SK-N-SH (cell line): ENCODE measurements around the gene BCAN.

Experiments used
- CTCF ChIP-seq: fragments of 200-600 bp; sonication (generic); IDR thresholded peaks from 2 replicates; pipeline ENCODE4 v1.6.1; 2017; ENCODE audit warnings: antibody characterized with exemption, mild to moderate bottlenecking, moderate library complexity
- NFIC ChIP-seq: IDR thresholded peaks from 2 replicates; pipeline ENCODE4 v1.4.0; 2012; ENCODE audit warnings: borderline replicate concordance
- POLR2AphosphoS5 ChIP-seq: IDR thresholded peaks from 2 replicates; pipeline ENCODE4 v1.6.1; 2012; ENCODE audit warnings: low read depth, low read length
- RFX5 ChIP-seq: IDR thresholded peaks from 2 replicates; pipeline ENCODE4 v1.6.1; 2012; ENCODE audit warnings: mild to moderate bottlenecking, improper control_type of control experiment, low read length
- TAF1 ChIP-seq: IDR thresholded peaks from 2 replicates; pipeline ENCODE4 v1.6.1; 2012; ENCODE audit warnings: low read depth, mild to moderate bottlenecking, low read length, moderate library complexity, borderline replicate concordance
- USF2 ChIP-seq: fragments of 150-350 bp; IDR thresholded peaks from 2 replicates; pipeline ENCODE4 v1.6.1; 2017; ENCODE audit warnings: antibody characterized with exemption, low read length, low read depth, borderline replicate concordance

DNA sequence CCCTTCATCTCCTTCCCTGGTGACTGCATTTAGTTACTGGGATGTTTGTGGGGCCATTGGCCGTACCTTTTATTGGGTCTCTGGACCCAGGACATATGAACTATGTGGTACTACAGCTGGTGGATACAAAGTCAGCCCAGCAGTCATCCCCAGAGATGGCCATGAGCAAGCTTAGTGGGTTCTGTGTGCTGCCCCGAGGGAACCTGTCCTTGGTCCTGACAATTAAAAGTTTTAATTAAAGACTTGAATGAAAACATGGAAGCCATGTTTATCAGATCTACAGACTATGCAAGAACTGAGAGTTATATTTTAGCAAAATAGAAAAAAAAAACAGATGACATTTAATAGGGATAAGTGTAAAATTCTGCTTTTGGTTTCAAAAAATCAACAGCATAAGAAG is 38.1 kb downstream of the BCAN start:
- TF ChIP-seq POLR2AphosphoS5 (no peak), NFIC (no peak), RFX5 (no peak), CTCF (no peak), TAF1 (no peak), USF2 (no peak)
